ENCODE results near the gene FAM193A.
"Not testable (repeated sequence)": the region's sequence is repeated elsewhere in the genome, so short reads cannot be mapped to it uniquely, and the experiment has no call there.

Gene FAM193A

GRCh38 chr4:2735869-2736268 lies 199.4 kb downstream of the FAM193A start:
- TF ChIP-seq CTCF (IDR thresholded peaks at IDR 0.05; ENCODE audit: low read depth, low read length) (no peak), EZH2phosphoT487 (IDR thresholded peaks at IDR 0.05; ENCODE audit: low read depth) (no peak)
- Histone ChIP-seq H3K4me3 (ENCODE audit: low read length) (no peak overlapping the region), H3K9ac (ENCODE audit: low read length) (no peak overlapping the region), H4K20me1 (ENCODE audit: insufficient read depth, low read length) (peaks cover 20% of the 10 kb centered on the region), H3K27ac (ENCODE audit: low read length) (no peak overlapping the region), H3K27me3 (ENCODE audit: low read depth, low read length) (no peaks in the 10 kb centered on the region), H3K9me3 (ENCODE audit: insufficient read depth, low read length) (peaks cover 6% of the 10 kb centered on the region; the same call in 1 of the 2 replicates), H2AFZ (ENCODE audit: low read depth, low read length) (no peak overlapping the region), H3K4me2 (ENCODE audit: low read length) (no peak overlapping the region), H3K4me1 (ENCODE audit: low read length) (peaks cover 17% of the 10 kb centered on the region), H3K79me2 (ENCODE audit: low read length) (no peaks in the 10 kb centered on the region), H3K36me3 (replicated peaks; ENCODE audit: low read depth, low read length) (peaks cover 38% of the 10 kb centered on the region)

GRCh38 chr4:2738296-2738695 lies 201.8 kb downstream of the FAM193A start:
- not testable (repeated sequence) for H3K9me3 ChIP-seq (ENCODE audit: insufficient read depth, low read length); H3K4me2 ChIP-seq (ENCODE audit: low read length); H3K27ac ChIP-seq (ENCODE audit: low read length); H3K27me3 ChIP-seq (ENCODE audit: low read depth, low read length); H3K79me2 ChIP-seq (ENCODE audit: low read length); H2AFZ ChIP-seq (ENCODE audit: low read depth, low read length); H3K4me3 ChIP-seq (ENCODE audit: low read length); H3K9ac ChIP-seq (ENCODE audit: low read length)
- H3K36me3 ChIP-seq (replicated peaks; ENCODE audit: low read depth, low read length) = peaks cover 34% of the 10 kb centered on the region
- peaks cover 24% of the 10 kb centered on the region for H4K20me1 ChIP-seq (ENCODE audit: insufficient read depth, low read length)
- peaks cover 17% of the 10 kb centered on the region for H3K4me1 ChIP-seq (ENCODE audit: low read length)

- Histone ChIP-seq H4K20me1 (ENCODE audit: insufficient read depth, low read length) (peaks cover 23% of the 10 kb centered on the region; the same call in 1 of the 2 replicates), H3K9me3 (ENCODE audit: insufficient read depth, low read length) (no peaks in the 10 kb centered on the region), H2AFZ (ENCODE audit: low read depth, low read length) (no peak overlapping the region), H3K4me1 (ENCODE audit: low read length) (peaks cover 19% of the 10 kb centered on the region), H3K27ac (ENCODE audit: low read length) (no peak overlapping the region), H3K9ac (ENCODE audit: low read length) (no peak overlapping the region), H3K4me2 (ENCODE audit: low read length) (no peak overlapping the region), H3K27me3 (ENCODE audit: low read depth, low read length) (no peaks in the 10 kb centered on the region), H3K4me3 (ENCODE audit: low read length) (no peak overlapping the region), H3K79me2 (ENCODE audit: low read length) (peaks cover 5% of the 10 kb centered on the region; the same call in 1 of the 2 replicates), H3K36me3 (replicated peaks; ENCODE audit: low read depth, low read length) (peaks cover 36% of the 10 kb centered on the region)
- TF ChIP-seq CTCF (IDR thresholded peaks at IDR 0.05; ENCODE audit: low read depth, low read length) = no peak
- no peak for TF ChIP-seq EZH2phosphoT487 (IDR thresholded peaks at IDR 0.05; ENCODE audit: low read depth)
Measured at GRCh38 chr4:2741626-2742025, 205.2 kb downstream of the FAM193A start.

- TF ChIP-seq EZH2phosphoT487 (IDR thresholded peaks at IDR 0.05; ENCODE audit: low read depth) (no peak), CTCF (IDR thresholded peaks at IDR 0.05; ENCODE audit: low read depth, low read length) (no peak)
- H2AFZ ChIP-seq (ENCODE audit: low read depth, low read length) = no peak overlapping the region
- H4K20me1 ChIP-seq (ENCODE audit: insufficient read depth, low read length) = peaks cover 23% of the 10 kb centered on the region; the same call in 1 of the 2 replicates
- no peak overlapping the region for H3K4me3 ChIP-seq (ENCODE audit: low read length)
- no peak overlapping the region for H3K27ac ChIP-seq (ENCODE audit: low read length)
- no peaks in the 10 kb centered on the region for H3K9me3 ChIP-seq (ENCODE audit: insufficient read depth, low read length)
- H3K4me1 ChIP-seq (ENCODE audit: low read length) = peaks cover 26% of the 10 kb centered on the region
- no peaks in the 10 kb centered on the region for H3K27me3 ChIP-seq (ENCODE audit: low read depth, low read length)
- H3K79me2 ChIP-seq (ENCODE audit: low read length) = peaks cover 5% of the 10 kb centered on the region; the same call in 1 of the 2 replicates
- H3K4me2 ChIP-seq (ENCODE audit: low read length) = no peak overlapping the region
- peaks cover 42% of the 10 kb centered on the region for H3K36me3 ChIP-seq (replicated peaks; ENCODE audit: low read depth, low read length)
- H3K9ac ChIP-seq (ENCODE audit: low read length) = no peak overlapping the region
Measured at GRCh38 chr4:2742081-2742822, 205.8 kb downstream of the FAM193A start.

Measured in OCI-LY3 (cell line).